Measurements from ENCODE around the gene LRMDA. TPM values are rescaled to one million over a fixed set of nuclear protein-coding genes. Genes with fewer than 3 reads are reported as not detected.
A peak's percentile ranks its signal among the peaks of the same experiment; 100 is the strongest.

LRMDA gene
- polyA plus RNA-seq, 2 of the 4 experiments (the other 2 are of a cell fraction), result 4.6 to 5.2 TPM

GRCh38 chr10:75623310-75624093, 192.1 kb downstream of the LRMDA start:
- no peaks in the 10 kb centered on the region for H3K9me3 ChIP-seq
- H3K27ac ChIP-seq, result no peak overlapping the region
- ATAC-seq (no peak), FAIRE-seq (no peak), DNase-seq (ENCODE audit: low read depth in 1 of 2, low spot score in 1 of 2) (no peak)
- ChIA-PET POLR2A (no interaction called here), CTCF (interaction anchor here (0.6 to 1.4 kb wide), 2 partner anchors 224 to 680 kb away, joined by 4 to 5 read pairs; no protein-coding TSS in a partner anchor)
- no peak overlapping the region for H3K4me3 ChIP-seq
- 65% methylated on average over 10 of the region's 10 CpGs for WGBS (ENCODE audit: missing lambda C conversion rate)
- TF ChIP-seq KDM1A (IDR thresholded peaks at IDR 0.05; ENCODE audit: low read depth) (no peak), RFX5 (IDR thresholded peaks at IDR 0.05) (no peak), MAZ (IDR thresholded peaks at IDR 0.05; ENCODE audit: borderline replicate concordance, low read depth, low read length) (no peak), POLR2AphosphoS2 (conservative IDR thresholded peaks at IDR 0.05; ENCODE audit: low read length) (no peak), TP53 (CRISPR knock-in tag; IDR thresholded peaks at IDR 0.05) (no peak), MAFK (IDR thresholded peaks at IDR 0.05; ENCODE audit: partially characterized antibody) (peak; percentile 64)
- TF ChIP-seq, protein P1, sequence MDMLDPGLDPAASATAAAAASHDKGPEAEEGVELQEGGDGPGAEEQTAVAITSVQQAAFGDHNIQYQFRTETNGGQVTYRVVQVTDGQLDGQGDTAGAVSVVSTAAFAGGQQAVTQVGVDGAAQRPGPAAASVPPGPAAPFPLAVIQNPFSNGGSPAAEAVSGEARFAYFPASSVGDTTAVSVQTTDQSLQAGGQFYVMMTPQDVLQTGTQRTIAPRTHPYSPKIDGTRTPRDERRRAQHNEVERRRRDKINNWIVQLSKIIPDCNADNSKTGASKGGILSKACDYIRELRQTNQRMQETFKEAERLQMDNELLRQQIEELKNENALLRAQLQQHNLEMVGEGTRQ (IDR thresholded peaks at IDR 0.05), result no peak
- no peaks in the 10 kb centered on the region for H3K4me1 ChIP-seq
- H3K4me2 ChIP-seq, result no peak overlapping the region

DNA sequence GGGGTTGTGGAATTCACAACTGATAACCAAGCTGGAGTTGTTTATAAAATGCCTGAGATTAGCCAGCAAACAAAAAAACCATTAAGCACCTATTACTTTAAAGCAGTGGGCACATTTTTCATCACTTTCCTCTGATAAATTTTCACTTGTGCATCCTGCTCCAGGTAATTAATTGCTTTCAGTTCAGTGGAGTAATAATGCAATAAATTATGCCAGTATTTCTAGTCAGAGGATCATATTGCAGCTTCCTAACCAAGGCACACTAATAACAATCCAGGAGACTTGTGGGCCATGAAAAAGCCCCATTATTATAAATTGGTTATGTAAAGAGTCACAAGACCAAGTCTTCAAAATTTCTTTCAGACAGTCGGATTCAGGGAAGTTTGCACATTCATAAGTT, 193.2 kb downstream of the LRMDA start:
- FAIRE-seq, result no peak
- DNase-seq (ENCODE audit: low read depth in 1 of 2, low spot score in 1 of 2), result no peak
- POLR2A ChIA-PET, result no interaction called here
- no peak overlapping the region for H3K4me3 ChIP-seq
- H3K9me3 ChIP-seq, result no peaks in the 10 kb centered on the region
- no peak overlapping the region for H3K4me2 ChIP-seq
- H3K4me1 ChIP-seq, result no peaks in the 10 kb centered on the region
- 63% methylated on average over 1 of the region's 1 CpG for WGBS (ENCODE audit: missing lambda C conversion rate)
- ATAC-seq, result no peak
- TF ChIP-seq KDM1A (IDR thresholded peaks at IDR 0.05; ENCODE audit: low read depth) (no peak), MAFK (IDR thresholded peaks at IDR 0.05; ENCODE audit: partially characterized antibody) (no peak), BCL3 (IDR thresholded peaks at IDR 0.05) (no peak), BHLHE40 (IDR thresholded peaks at IDR 0.05; ENCODE audit: low read depth, low read length) (no peak), PHF8 (IDR thresholded peaks at IDR 0.05; ENCODE audit: borderline replicate concordance, low read depth) (no peak), PBX3 (IDR thresholded peaks at IDR 0.05) (no peak), FOSL2 (IDR thresholded peaks at IDR 0.05) (no peak), FOSL2 (CRISPR knock-in tag; IDR thresholded peaks at IDR 0.05) (no peak), GATA3 (IDR thresholded peaks at IDR 0.05; ENCODE audit: borderline replicate concordance) (no peak)
- CTCF ChIA-PET, result no interaction called here
- H3K27ac ChIP-seq, result no peak overlapping the region

DNA sequence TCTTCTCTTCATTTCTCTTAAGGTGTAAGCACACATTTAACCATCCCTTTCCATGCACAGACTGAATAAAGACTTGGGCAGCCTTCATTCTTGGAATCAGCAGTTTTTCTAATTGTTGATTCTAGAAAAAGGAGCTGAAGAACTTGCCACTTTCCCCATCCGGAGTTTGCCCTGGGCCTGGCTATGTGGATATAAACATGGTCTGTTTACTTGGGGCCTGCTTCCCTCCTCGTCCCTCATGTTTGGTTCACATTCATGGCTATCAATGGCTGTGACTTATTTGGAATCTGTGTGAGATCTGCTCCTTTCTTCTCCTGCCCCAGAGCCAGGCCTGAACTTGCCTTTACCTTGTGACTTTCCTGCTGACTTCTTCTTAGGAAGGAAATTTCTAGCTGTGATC, 199.3 kb downstream of the LRMDA start:
- no peak overlapping the region for H3K4me3 ChIP-seq
- H3K9me3 ChIP-seq, result no peaks in the 10 kb centered on the region
- no peak for DNase-seq (ENCODE audit: low read depth in 1 of 2, low spot score in 1 of 2)
- POLR2A ChIA-PET, result no interaction called here
- FAIRE-seq, result no peak
- CTCF ChIA-PET, result no interaction called here
- TF ChIP-seq POLR2A (IDR thresholded peaks at IDR 0.05; ENCODE audit: low read length), result no peak
- no peak for TF ChIP-seq CBX8 (IDR thresholded peaks at IDR 0.05)
- no peak for TF ChIP-seq PHF8 (IDR thresholded peaks at IDR 0.05; ENCODE audit: borderline replicate concordance, low read depth)
- TF ChIP-seq HDAC2 (IDR thresholded peaks at IDR 0.05), result no peak
- no peak for TF ChIP-seq ESRRA (IDR thresholded peaks at IDR 0.05; ENCODE audit: borderline replicate concordance, low read length)
- no peak for TF ChIP-seq NPAS2 (CRISPR knock-in tag; IDR thresholded peaks at IDR 0.05; ENCODE audit: borderline replicate concordance)
- TF ChIP-seq TP53 (CRISPR knock-in tag; IDR thresholded peaks at IDR 0.05), result no peak
- no peak for TF ChIP-seq NR3C1 (IDR thresholded peaks at IDR 0.05)
- TF ChIP-seq RFX5 (IDR thresholded peaks at IDR 0.05), result no peak
- no peak for TF ChIP-seq NFE2L2 (conservative IDR thresholded peaks at IDR 0.05; ENCODE audit: low read length)
- no peak for ATAC-seq
- 80% methylated on average over 2 of the region's 2 CpGs for WGBS (ENCODE audit: missing lambda C conversion rate)
- H3K4me1 ChIP-seq, result no peaks in the 10 kb centered on the region
- no peak overlapping the region for H3K27ac ChIP-seq
- no peak overlapping the region for H3K4me2 ChIP-seq

Data from A549 (cell line).